ENCODE data around the gene HES3. TPM values are rescaled to one million over a fixed set of nuclear protein-coding genes. Genes with fewer than 3 reads are reported as not detected.
"Not testable (repeated sequence)": the region's sequence is repeated elsewhere in the genome, so short reads cannot be mapped to it uniquely, and the experiment has no call there.

The HES3 gene
- total RNA-seq, 8 experiments from 2014 or later: 0.37 to 0.66 (median 0.42) TPM; not detected in 5

DNA sequence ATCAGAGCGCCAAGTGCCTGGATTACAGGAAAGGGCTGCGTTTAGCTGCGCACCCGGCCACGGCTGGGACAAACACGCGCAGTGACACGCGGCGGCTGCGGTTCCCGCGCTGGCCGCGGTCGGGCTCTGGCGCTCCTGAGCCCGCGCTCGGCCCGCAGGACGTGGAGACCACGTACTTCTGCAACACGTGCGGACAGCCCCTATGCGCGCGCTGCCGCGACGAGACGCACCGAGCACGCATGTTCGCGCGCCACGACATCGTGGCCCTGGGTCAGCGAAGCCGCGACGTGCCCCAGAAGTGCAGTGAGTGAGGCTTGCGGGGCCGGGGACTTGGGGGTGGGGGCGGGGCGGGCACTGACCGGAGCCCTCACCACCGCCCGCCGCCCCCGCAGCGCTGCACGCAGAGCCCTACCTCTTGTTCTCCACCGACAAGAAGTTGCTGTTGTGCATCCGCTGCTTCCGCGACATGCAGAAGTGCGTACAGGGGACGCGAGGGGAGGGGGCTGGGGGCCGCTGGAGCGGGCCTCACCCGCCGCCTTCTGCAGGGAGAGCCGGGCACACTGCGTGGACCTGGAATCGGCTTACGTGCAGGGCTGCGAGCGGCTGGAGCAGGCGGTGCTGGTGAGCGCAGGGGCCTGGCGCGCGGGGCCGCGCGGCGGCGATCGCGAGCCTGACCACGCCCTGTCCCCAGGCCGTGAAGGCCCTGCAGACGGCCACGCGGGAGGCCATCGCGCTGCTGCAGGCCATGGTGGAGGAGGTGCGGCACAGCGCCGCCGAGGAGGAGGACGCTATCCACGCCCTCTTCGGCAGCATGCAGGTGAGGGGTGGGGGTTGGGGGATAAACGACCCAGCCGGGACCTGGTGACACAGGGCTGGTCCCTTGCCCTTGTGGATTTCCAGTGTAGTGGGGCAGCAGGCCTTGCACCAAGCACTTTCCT lies 35.0 kb upstream of the HES3 start:
- 23 to 31% methylated on average over 2 to 16 of the region's 99 CpGs; no CpG with 5 or more reads in 8 of the 10 experiments for WGBS, 10 experiments
- peaks cover 39 to 48% of the 10 kb centered on the region in 2 donors for H3K4me1 ChIP-seq (replicated peaks in 1 of 2)
- H3K27ac ChIP-seq: peak overlapping the region in 1 of 2 donors; percentile 61
- ATAC-seq (replicated peaks in 6 of 8): peak; percentile 7 to 87 (median 74)
- peak overlapping the region; percentile 18 to 34 (median 19) for H3K4me3 ChIP-seq
- in situ Hi-C loops (cut with MboI; ENCODE audit: low pct_unique_long_range_greater_than_20kb in 2 of 9, low sequenced_read_pairs in 9 of 9, unreplicated experiment in 9 of 9): no loop called here

DNA sequence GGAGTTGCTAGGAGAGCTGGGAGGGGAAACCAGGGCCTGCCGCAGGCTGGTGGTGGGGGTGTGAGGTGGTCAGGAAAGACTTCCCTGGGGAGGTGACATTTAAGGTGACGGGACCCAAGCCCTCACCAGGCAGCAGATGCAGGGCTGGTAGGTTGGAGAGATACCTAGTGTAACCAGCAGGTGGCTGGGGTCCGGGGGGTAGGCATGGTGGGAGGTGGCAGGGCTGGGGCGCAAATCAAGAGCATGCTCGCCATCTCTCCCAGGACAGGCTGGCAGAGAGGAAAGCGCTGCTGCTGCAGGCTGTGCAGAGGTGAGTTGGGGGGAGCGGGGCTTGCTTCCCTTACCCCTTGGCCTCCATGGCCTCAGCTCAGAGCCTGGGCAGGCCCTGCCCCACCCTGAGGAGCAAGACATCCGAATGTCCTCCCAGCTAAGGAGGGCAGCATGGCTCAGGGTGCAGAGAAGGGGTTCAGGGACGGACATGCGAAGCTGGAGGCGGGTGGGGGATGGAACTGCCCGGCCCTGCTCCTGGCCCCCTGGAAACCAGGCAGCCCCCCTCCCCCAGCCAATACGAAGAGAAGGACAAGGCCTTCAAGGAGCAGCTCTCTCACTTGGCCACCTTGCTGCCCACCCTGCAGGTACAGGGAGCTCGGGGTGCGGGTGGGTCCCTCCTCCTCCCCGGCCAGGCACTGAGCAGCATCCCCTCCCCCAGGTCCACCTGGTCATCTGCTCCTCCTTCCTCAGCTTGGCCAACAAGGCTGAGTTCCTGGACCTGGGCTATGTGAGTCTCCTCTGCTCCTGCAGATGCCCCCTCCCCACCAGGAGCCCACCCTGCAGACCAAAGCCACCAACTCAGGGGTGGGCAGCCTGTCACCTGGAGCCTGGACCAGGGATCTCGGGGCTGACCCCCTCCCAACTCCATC lies 34.1 kb upstream of the HES3 start:
- 20 to 94% (median 80%) methylated on average over 1 to 5 of the region's 17 CpGs; no CpG with 5 or more reads in 7 of the 10 experiments for WGBS, 10 experiments
- Histone ChIP-seq H3K4me3 (peak overlapping the region; percentile 18 to 34 (median 19)), H3K27ac (peak overlapping the region in 1 of 2 donors; percentile 12), H3K4me1 (replicated peaks in 1 of 2) (peaks cover 38 to 47% of the 10 kb centered on the region in 2 donors)
- peak in 4 of 8 experiments; percentile 0 to 4 (median 1) for ATAC-seq (replicated peaks in 6 of 8)
- in situ Hi-C loops (cut with MboI; ENCODE audit: low pct_unique_long_range_greater_than_20kb in 2 of 9, low sequenced_read_pairs in 9 of 9, unreplicated experiment in 9 of 9): no loop called here

DNA sequence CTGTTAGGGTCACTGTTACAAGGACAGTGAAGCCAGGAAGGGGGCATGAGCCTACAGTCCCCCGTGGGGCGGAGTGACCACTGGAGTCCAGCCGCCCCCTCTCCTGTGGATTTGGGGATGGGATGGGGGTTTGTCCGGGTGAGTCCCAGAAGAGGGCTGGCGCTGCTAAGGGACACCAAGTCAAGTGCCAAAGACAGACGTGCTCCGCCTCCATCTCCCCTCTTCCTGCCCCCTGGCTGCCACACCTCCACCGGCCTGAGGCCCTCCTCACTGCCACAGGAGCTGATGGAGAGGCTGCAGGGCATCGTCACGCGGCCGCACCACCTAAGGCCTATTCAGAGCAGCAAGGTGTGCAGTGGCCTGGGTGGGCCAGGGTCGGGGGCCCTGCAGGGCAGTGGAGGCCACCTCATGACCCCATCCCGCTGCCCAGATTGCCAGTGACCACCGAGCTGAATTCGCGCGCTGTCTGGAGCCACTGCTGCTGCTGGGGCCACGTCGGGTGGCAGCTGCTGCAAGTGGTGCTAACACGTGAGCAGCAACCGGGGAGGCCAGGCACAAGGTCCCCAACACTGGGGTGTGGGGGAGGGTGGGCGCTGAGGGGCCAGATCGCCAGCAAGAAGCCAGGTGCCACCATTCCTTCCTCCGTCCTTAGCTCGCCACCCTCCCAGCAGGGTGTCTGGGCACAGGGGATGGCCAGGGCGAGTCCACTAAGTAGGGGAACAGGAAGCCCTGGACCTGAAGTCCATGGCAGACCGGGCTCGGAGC lies 33.2 kb upstream of the HES3 start:
- peaks cover 31 to 39% of the 10 kb centered on the region in 2 donors for H3K4me1 ChIP-seq (replicated peaks in 1 of 2)
- no peak overlapping the region for H3K4me3 ChIP-seq
- no peak for ATAC-seq (replicated peaks in 6 of 8)
- in situ Hi-C loops (cut with MboI; ENCODE audit: low pct_unique_long_range_greater_than_20kb in 2 of 9, low sequenced_read_pairs in 9 of 9, unreplicated experiment in 9 of 9): no loop called here
- WGBS, 10 experiments: 83 to 100% (median 95%) methylated on average over 3 to 11 of the region's 29 CpGs; no CpG with 5 or more reads in 6 of the 10 experiments
- no peak overlapping the region for H3K27ac ChIP-seq

DNA sequence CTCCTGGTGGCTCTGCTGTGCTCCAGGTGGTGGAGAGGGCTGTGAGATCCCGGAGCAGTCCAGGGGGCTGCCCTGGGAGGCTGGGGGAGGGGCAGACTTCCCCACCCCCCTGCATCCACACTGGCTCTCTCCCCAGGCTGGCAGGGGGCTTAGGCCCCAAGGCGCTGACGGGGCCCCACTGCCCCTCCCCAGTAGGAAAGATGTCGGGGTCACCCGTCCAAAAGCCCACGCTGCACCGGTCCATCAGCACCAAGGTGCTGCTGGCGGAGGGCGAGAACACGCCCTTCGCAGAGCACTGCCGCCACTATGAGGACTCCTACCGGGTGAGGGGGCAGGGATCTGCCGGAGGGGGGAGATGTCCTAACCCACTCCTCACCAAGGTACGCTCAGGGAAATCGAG lies 32.2 kb upstream of the HES3 start:
- 80 to 81% methylated on average over 5 of the region's 16 CpGs; no CpG with 5 or more reads in 8 of the 10 experiments for WGBS, 10 experiments
- H3K4me1 ChIP-seq (replicated peaks in 1 of 2): peaks cover 29 to 31% of the 10 kb centered on the region in 2 donors

GRCh38 chr1:6212193-6212959 lies 31.6 kb upstream of the HES3 start:
- peak in 1 of 8 experiments; percentile 22 for ATAC-seq (replicated peaks in 6 of 8)
- in situ Hi-C loops (cut with MboI; ENCODE audit: low pct_unique_long_range_greater_than_20kb in 2 of 9, low sequenced_read_pairs in 9 of 9, unreplicated experiment in 9 of 9): no loop called here
- Histone ChIP-seq H3K4me1 (replicated peaks in 1 of 2) (peaks cover 29 to 31% of the 10 kb centered on the region in 2 donors), H3K27ac (peak overlapping the region in 1 of 2 donors; percentile 13), H3K4me3 (no peak overlapping the region)
- WGBS, 10 experiments: 17 to 100% (median 59%) methylated on average over 1 to 18 of the region's 20 CpGs; no CpG with 5 or more reads in 1 of the 10 experiments

More for the DNA sequence above, 32.2 kb upstream of the HES3 start:
- ATAC-seq (replicated peaks in 6 of 8): no peak
- in situ Hi-C loops (cut with MboI; ENCODE audit: low pct_unique_long_range_greater_than_20kb in 2 of 9, low sequenced_read_pairs in 9 of 9, unreplicated experiment in 9 of 9): no loop called here
- H3K4me3 ChIP-seq: no peak overlapping the region
- no peak overlapping the region for H3K27ac ChIP-seq

DNA sequence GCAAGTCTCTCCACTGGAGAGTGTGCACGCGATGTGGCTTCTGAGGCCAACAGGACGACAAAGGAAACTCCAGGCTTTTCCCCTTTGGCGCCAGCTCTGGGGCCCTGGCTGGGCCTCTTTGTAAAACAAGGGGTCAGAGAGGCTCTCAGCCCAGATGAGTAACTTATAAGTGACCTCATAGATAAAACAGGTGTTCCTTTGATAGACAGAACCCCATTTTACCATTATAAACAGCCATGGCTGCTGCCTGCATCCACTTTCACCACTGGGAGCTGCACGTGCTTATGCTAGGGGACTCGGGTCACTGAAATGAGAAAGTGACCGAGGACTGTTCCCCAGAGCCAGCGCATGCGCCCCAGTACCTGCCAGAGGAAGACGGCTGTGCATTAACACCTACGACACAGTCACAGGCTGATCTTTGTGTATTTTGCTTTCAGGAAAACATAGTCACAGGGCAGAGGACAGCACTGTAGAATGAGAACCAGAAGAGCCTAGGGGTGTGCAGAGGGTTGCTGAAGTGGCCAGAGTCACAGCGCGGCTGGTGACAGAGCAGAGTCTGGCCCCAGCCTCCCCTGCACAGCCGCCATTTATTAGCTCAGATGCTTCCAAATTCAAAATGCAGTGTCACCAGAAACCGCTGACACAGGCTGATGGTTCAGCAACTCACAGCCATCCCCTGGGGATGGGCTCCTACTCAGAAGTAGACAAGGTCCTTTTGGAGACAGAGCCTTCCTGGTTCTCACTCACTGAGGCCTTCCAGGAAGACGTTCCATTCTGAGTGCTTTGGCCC lies 25.4 kb upstream of the HES3 start:
- peak in 5 of 8 experiments; percentile 49 to 70 (median 61) for ATAC-seq (replicated peaks in 6 of 8)
- Histone ChIP-seq H3K4me1 (replicated peaks in 1 of 2) (peaks cover 8 to 10% of the 10 kb centered on the region in 2 donors), H3K4me3 (no peak overlapping the region), H3K27ac (peak overlapping the region in 1 of 2 donors; percentile 7)
- in situ Hi-C loops (cut with MboI; ENCODE audit: low pct_unique_long_range_greater_than_20kb in 2 of 9, low sequenced_read_pairs in 9 of 9, unreplicated experiment in 9 of 9): no loop called here
- 41 to 100% (median 69%) methylated on average over 3 to 11 of the region's 16 CpGs; no CpG with 5 or more reads in 4 of the 10 experiments for WGBS, 10 experiments

DNA sequence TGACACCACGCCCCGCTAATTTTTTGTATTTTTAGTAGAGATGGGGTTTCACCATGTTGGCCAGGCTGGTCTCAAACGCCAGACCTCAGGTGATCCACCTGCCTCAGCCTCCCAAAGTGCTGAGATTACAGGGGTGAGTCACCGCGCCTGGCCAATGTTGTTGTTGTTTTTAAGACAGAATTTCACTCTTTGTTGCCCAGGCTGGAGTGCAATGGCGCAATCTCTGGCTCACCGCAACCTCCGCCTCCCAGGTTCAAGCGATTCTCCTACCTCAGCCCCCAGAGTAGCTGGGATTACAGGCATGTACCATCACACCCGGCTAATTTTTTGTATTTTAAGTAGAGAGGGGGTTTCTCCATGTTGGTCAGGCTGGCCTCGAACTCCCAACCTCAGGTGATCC lies 24.3 kb upstream of the HES3 start:
- H3K27ac ChIP-seq; ATAC-seq (replicated peaks in 6 of 8); in situ Hi-C loops (cut with MboI; ENCODE audit: low pct_unique_long_range_greater_than_20kb in 2 of 9, low sequenced_read_pairs in 9 of 9, unreplicated experiment in 9 of 9); H3K4me3 ChIP-seq: not testable (repeated sequence)
- peaks cover 8 to 10% of the 10 kb centered on the region in 2 donors for H3K4me1 ChIP-seq (replicated peaks in 1 of 2)
- WGBS, 10 experiments: 80 to 100% (median 96%) methylated on average over 1 to 11 of the region's 11 CpGs; no CpG with 5 or more reads in 1 of the 10 experiments

- in situ Hi-C loops (cut with MboI; ENCODE audit: low pct_unique_long_range_greater_than_20kb in 2 of 9, low sequenced_read_pairs in 9 of 9, unreplicated experiment in 9 of 9): no loop called here
- no peak for ATAC-seq (replicated peaks in 6 of 8)
- no peak overlapping the region for H3K27ac ChIP-seq
- H3K4me1 ChIP-seq (replicated peaks in 1 of 2): peaks cover 8 to 10% of the 10 kb centered on the region in 2 donors
- 75 to 98% (median 93%) methylated on average over 3 to 8 of the region's 8 CpGs; no CpG with 5 or more reads in 5 of the 10 experiments for WGBS, 10 experiments
- H3K4me3 ChIP-seq: no peak overlapping the region
Measured at GRCh38 chr1:6220236-6220635, 23.7 kb upstream of the HES3 start.

DNA sequence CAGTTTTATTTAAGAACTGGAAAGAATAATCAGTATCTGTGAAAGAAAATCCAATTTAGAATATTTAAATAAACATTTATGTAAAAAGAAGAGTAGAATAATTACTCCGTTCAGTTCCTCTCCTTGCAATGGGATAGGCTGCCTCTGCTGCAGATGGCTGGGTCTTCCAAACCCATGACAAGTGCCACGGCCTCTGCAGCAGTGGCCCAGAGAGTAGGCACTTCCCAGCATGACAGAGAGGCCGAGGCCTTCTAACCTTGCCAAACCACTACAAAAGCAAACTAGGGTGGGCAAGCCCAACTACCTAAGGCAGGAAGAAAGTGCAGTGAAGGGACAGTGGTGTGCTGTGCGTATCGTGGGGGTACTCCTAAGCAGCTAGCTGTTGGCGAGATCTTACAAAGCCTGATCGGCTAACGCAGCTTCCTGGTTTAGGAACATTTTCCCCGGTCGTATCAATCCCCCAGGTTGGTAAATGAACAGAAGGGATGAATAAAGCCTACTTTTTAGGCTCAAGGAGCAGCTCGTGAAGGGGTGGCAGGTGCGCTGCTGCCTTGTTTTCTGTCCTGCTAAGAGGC lies 22.7 kb upstream of the HES3 start:
- ATAC-seq (replicated peaks in 6 of 8): peak in 2 of 8 experiments; percentile 1 to 15
- WGBS, 10 experiments: 67 to 97% (median 86%) methylated on average over 2 to 9 of the region's 12 CpGs; no CpG with 5 or more reads in 1 of the 10 experiments
- Histone ChIP-seq H3K4me1 (replicated peaks in 1 of 2) (peaks cover 8 to 10% of the 10 kb centered on the region in 2 donors), H3K4me3 (no peak overlapping the region), H3K27ac (no peak overlapping the region)
- in situ Hi-C loops (cut with MboI; ENCODE audit: low pct_unique_long_range_greater_than_20kb in 2 of 9, low sequenced_read_pairs in 9 of 9, unreplicated experiment in 9 of 9): no loop called here

DNA sequence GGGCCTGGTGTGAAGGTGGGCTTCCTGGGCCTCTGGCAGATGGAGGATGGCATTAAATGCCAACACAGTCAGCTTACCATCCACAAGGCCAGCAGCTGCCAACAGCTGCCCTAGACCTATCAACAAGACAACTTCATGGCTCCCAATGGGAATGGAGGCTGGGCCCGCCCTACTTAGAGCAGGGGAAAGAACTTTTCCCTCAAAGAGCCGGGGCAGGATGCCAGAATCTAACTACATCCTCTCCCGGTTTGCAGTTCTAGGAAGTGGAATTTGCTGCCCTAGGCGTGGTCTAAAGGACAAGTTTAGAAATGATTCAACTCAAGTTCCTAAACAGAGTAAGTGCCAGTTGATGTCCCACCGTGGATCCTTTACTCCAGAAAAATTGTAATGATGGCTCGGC lies 21.3 kb upstream of the HES3 start:
- in situ Hi-C loops (cut with MboI; ENCODE audit: low pct_unique_long_range_greater_than_20kb in 2 of 9, low sequenced_read_pairs in 9 of 9, unreplicated experiment in 9 of 9): no loop called here
- Histone ChIP-seq H3K27ac (no peak overlapping the region), H3K4me1 (replicated peaks in 1 of 2) (peaks cover 8 to 10% of the 10 kb centered on the region in 2 donors), H3K4me3 (no peak overlapping the region)
- 58 to 100% (median 95%) methylated on average over 1 to 6 of the region's 6 CpGs; no CpG with 5 or more reads in 4 of the 10 experiments for WGBS, 10 experiments
- ATAC-seq (replicated peaks in 6 of 8): peak in 3 of 8 experiments; percentile 4 to 11 (median 9)

Data from motor neuron (in vitro differentiated cells).